Uterus (tissue), 2 donors: ENCODE results near the gene AIDA.

Experiments
- POLR2A ChIP-seq, 2 donors: fragments of 450-650 bp; IDR thresholded peaks; one replicate each; pipeline ENCODE4 v1.6.1; 2016; ENCODE audit warnings: antibody characterized with exemption in 2 of 2, mild to moderate bottlenecking in 1 of 2, moderate library complexity in 1 of 2
- TF ChIP-seq, protein P1 (sequence below), 4 experiments: fragments of 200-600 bp in 2 of 4; fragments of 450-650 bp in 2 of 4; sonication (generic) in 2 of 4; IDR thresholded peaks; one replicate each; pipeline ENCODE4 v1.5.1; 2016 to 2019; ENCODE audit warnings: antibody characterized with exemption in 4 of 4, mild to moderate bottlenecking in 2 of 4, moderate library complexity in 1 of 4

GRCh38 chr1:222680080-222680479, 32.2 kb downstream of the AIDA start:
- TF ChIP-seq, protein P1, sequence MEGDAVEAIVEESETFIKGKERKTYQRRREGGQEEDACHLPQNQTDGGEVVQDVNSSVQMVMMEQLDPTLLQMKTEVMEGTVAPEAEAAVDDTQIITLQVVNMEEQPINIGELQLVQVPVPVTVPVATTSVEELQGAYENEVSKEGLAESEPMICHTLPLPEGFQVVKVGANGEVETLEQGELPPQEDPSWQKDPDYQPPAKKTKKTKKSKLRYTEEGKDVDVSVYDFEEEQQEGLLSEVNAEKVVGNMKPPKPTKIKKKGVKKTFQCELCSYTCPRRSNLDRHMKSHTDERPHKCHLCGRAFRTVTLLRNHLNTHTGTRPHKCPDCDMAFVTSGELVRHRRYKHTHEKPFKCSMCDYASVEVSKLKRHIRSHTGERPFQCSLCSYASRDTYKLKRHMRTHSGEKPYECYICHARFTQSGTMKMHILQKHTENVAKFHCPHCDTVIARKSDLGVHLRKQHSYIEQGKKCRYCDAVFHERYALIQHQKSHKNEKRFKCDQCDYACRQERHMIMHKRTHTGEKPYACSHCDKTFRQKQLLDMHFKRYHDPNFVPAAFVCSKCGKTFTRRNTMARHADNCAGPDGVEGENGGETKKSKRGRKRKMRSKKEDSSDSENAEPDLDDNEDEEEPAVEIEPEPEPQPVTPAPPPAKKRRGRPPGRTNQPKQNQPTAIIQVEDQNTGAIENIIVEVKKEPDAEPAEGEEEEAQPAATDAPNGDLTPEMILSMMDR (IDR thresholded peaks at IDR 0.05): no peak
- no peak for TF ChIP-seq POLR2A (IDR thresholded peaks at IDR 0.05)
